ENCODE results near the gene TMPRSS4.

The TMPRSS4 gene

DNA sequence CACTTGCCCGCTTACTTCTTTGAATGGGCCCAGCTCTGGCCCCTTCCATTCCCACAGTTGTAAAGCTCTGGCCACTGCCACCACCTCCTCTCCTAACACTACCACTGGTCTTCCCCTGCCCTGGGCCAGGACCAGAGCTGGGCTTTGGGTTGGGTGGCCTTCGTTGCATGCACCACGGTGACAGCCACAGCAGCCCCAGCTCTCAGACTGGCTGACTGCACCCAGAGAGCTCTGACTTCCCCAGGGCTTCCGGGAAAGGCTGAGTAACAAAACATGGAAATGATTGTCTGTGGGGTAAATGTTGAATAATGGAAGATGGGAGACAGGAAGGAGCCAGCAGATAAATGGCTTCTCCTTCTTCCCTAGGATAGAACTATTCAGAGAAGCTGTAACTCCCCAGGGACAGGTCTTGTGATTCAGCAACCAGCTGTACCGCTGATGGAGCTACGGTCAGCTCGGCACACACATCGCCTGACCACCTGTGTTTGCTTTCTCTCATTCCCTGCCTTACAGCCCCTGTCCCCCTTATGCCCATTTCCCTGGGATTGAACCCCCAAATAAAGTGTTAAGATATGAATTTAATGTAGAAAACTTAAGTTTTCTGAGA, 48.2 kb downstream of the TMPRSS4 start:
- H3K27me3 ChIP-seq, result peaks cover 4% of the 10 kb centered on the region; the same call in 1 of the 2 replicates
- no peaks in the 10 kb centered on the region for H3K36me3 ChIP-seq
- TF ChIP-seq, protein P1, sequence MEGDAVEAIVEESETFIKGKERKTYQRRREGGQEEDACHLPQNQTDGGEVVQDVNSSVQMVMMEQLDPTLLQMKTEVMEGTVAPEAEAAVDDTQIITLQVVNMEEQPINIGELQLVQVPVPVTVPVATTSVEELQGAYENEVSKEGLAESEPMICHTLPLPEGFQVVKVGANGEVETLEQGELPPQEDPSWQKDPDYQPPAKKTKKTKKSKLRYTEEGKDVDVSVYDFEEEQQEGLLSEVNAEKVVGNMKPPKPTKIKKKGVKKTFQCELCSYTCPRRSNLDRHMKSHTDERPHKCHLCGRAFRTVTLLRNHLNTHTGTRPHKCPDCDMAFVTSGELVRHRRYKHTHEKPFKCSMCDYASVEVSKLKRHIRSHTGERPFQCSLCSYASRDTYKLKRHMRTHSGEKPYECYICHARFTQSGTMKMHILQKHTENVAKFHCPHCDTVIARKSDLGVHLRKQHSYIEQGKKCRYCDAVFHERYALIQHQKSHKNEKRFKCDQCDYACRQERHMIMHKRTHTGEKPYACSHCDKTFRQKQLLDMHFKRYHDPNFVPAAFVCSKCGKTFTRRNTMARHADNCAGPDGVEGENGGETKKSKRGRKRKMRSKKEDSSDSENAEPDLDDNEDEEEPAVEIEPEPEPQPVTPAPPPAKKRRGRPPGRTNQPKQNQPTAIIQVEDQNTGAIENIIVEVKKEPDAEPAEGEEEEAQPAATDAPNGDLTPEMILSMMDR (IDR thresholded peaks at IDR 0.05; ENCODE audit: low read depth, low read length), result no peak
- DNase-seq, result no peak
- no peak overlapping the region for H3K4me3 ChIP-seq (ENCODE audit: low read depth, low read length)
- H3K9me3 ChIP-seq, result no peaks in the 10 kb centered on the region
- peaks cover 3% of the 10 kb centered on the region; the same call in 1 of the 2 replicates for H3K4me1 ChIP-seq

DNA sequence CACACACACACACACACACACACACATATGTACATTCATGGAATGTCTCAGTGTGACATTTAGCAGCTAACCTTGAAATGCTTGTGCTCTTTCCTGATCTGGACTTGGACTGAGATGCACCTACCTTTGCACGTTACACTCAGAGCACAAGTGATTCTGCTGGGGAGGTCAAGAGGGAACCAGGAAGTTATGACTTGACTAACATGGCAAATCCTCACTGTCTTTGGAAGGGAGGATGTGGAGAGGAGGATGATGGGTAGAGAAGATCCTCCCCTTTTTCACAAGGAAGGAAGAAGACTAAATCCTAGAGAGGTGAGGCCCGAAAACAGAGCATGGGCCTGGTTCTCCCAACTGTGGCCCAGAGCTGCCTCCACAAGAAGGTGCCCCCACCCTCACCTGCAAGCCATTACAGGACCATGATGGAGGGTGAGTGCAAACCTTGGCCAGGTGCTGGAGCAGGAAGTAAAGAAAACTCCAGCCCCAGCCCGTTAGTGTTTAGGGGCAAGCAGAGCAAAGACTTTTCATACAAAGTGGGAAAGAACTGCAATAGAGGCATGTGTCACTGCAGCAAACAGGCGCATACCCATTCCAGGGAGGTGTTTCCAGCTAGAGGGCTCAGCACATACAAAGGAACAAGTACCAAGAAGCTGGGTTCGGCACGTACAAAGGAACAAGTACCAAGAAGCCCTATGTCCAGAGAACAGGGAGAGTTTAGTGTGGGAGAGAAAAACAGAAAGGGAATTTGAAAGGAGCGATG, 49.4 kb downstream of the TMPRSS4 start:
- TF ChIP-seq, protein P1 (IDR thresholded peaks at IDR 0.05; ENCODE audit: low read depth, low read length), result no peak
- peaks cover 3% of the 10 kb centered on the region; the same call in 1 of the 2 replicates for H3K4me1 ChIP-seq
- H3K36me3 ChIP-seq, result no peaks in the 10 kb centered on the region
- H3K4me3 ChIP-seq (ENCODE audit: low read depth, low read length), result no peak overlapping the region
- H3K27me3 ChIP-seq, result peaks cover under 1% of the 10 kb centered on the region; the same call in 1 of the 2 replicates
- no peaks in the 10 kb centered on the region for H3K9me3 ChIP-seq
- no peak for DNase-seq

DNA sequence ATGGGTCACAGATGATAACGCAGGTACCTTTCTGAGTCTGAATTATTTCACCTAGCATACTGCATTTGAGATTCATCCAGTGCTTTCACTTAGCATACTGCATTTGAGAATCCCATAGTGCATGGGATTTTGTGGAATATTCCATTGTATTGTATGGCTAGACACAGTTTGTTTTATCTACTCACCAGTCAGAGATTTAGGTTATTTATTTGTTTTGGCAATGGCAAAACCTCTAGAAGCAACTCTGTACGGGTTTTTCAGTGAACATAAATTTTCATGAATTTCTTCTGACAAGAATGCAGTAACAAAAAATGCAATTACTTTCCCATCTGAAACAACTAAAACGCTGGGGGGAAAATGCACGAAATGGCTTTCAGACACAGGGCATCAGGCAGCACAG, 51.4 kb downstream of the TMPRSS4 start:
- Histone ChIP-seq H3K4me1 (peaks cover 3% of the 10 kb centered on the region; the same call in 1 of the 2 replicates), H3K27me3 (no peaks in the 10 kb centered on the region), H3K36me3 (no peaks in the 10 kb centered on the region), H3K9me3 (no peaks in the 10 kb centered on the region), H3K4me3 (ENCODE audit: low read depth, low read length) (no peak overlapping the region)
- DNase-seq, result no peak
- TF ChIP-seq, protein P1 (IDR thresholded peaks at IDR 0.05; ENCODE audit: low read depth, low read length), result no peak

DNA sequence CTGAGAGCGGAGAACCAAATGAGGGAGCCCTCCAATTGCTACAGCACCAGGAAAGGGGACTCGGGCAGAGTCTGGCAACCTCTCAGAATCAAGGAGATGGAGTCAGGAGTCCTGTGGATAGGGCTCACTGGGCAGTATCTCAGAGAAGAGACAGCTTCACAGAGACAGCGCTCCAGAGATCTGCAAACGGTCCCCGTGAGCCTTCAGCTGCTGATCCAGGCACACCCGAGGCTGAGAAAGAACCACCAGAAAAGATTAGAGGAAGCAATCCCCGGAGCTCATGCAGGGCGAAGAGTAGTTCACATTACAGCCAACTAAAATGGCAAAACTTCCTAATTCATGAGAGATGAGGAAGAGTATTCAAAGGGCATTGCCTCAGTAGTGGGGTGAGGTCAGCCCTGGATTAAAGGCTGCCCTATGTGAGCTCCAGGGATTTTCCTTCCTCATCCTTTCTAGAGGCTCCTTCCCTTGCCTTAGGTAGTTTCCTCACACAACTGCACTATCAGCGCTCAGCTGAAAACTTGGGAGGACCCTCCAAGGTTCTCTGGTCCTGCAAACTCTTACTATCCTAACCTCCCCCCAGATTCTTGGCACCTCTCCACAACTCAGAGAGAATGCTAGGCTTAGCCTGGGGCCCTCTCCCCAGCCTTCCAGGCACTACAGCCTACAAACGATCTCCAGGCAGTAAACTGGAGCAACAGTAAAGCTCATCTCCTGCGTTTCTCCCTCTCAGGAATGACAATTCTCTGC, 52.0 kb downstream of the TMPRSS4 start:
- no peaks in the 10 kb centered on the region for H3K36me3 ChIP-seq
- TF ChIP-seq, protein P1 (IDR thresholded peaks at IDR 0.05; ENCODE audit: low read depth, low read length), result no peak
- DNase-seq, result no peak
- H3K9me3 ChIP-seq, result no peaks in the 10 kb centered on the region
- peaks cover 3% of the 10 kb centered on the region; the same call in 1 of the 2 replicates for H3K4me1 ChIP-seq
- no peaks in the 10 kb centered on the region for H3K27me3 ChIP-seq
- no peak overlapping the region for H3K4me3 ChIP-seq (ENCODE audit: low read depth, low read length)

DNA sequence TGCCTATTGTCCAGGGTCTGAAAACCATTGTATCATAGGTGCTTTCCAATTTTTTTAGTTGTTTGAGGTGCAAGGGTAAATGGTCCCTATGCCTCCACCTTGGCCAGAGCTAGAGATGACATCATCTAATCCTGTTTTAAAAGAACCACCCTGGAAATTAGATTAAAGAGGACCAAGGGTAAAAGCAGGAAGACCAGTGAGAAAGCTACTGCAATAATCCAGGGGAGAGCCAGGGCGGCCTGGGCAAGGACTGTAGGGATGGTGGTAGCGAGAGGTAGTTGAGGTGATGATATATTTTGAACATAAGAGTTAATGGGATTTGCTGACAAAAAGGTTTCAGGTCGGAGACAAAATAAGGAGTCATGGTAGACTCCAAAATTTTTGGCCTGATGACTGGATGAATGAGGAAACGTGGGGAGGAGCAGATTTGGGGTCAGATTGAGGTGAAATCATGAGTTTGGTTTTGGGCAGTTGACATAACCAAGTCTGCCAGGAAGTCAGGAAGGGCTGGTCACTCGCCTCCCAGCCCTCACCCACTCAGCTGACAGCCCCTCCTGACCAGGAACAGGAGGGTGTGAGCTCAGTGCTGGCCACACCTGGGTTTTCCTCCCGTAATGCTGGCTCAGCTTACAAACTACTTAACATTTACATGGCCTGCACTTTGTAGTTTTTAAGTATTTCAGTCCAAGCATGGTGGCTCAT, 52.7 kb downstream of the TMPRSS4 start:
- TF ChIP-seq, protein P1 (IDR thresholded peaks at IDR 0.05; ENCODE audit: low read depth, low read length), result no peak
- Histone ChIP-seq H3K4me1 (peaks cover 3% of the 10 kb centered on the region; the same call in 1 of the 2 replicates), H3K36me3 (no peaks in the 10 kb centered on the region), H3K4me3 (ENCODE audit: low read depth, low read length) (no peak overlapping the region), H3K9me3 (no peaks in the 10 kb centered on the region), H3K27me3 (no peaks in the 10 kb centered on the region)
- DNase-seq, result no peak

Measured in BE2C (cell line).